Endothelial cell of umbilical vein (primary cell): ENCODE measurements around the gene APOBEC3C.

ENCODE experiments used
- CTCF ChIP-seq, 2 donors: IDR thresholded peaks; 1 replicate in 1 of 2; 2 replicates in 1 of 2; pipeline ENCODE4 v1.5.1; 2011; ENCODE audit warnings: low read length in 2 of 2, mild to moderate bottlenecking in 2 of 2, moderate library complexity in 2 of 2, control low read depth in 1 of 2, inconsistent platforms in 1 of 2, low read depth in 1 of 2; ENCODE audit not compliant: insufficient read depth in 1 of 2; ENCODE audit errors: extremely low read depth in 1 of 2
- EZH2 ChIP-seq: IDR thresholded peaks from 2 replicates; pipeline ENCODE4 v1.6.1; 2012; ENCODE audit warnings: borderline replicate concordance, low read depth, mild to moderate bottlenecking, moderate library complexity, low read length, inconsistent platforms; ENCODE audit not compliant: severe bottlenecking
- FOS ChIP-seq: IDR thresholded peaks from 2 replicates; pipeline ENCODE4 v1.6.1; 2011; ENCODE audit warnings: mild to moderate bottlenecking, low read length, moderate library complexity, borderline replicate concordance; ENCODE audit not compliant: insufficient read depth
- GATA2 ChIP-seq: IDR thresholded peaks from 2 replicates; pipeline ENCODE4 v1.7.0; 2011; ENCODE audit warnings: low read depth, mild to moderate bottlenecking, moderate library complexity, mixed read lengths, low read length; ENCODE audit not compliant: insufficient read length, insufficient read depth
- JUN ChIP-seq: IDR thresholded peaks from 2 replicates; pipeline ENCODE4 v1.6.1; 2011; ENCODE audit warnings: borderline replicate concordance, low read depth; ENCODE audit not compliant: insufficient read length, insufficient read depth
- MYC ChIP-seq: IDR thresholded peaks from one replicate; pipeline ENCODE4 v1.6.1; 2011; ENCODE audit warnings: mild to moderate bottlenecking, low read depth, low read length
- POLR2A ChIP-seq: IDR thresholded peaks from 2 replicates; pipeline ENCODE4 v1.6.1; 2012; ENCODE audit warnings: low read depth, mild to moderate bottlenecking, control low read depth, low read length
- POLR2AphosphoS5 ChIP-seq: IDR thresholded peaks from 2 replicates; pipeline ENCODE4 v1.6.1; 2012; ENCODE audit warnings: low read depth, mild to moderate bottlenecking, control low read depth, low read length, moderate library complexity; ENCODE audit not compliant: insufficient read depth
- TF ChIP-seq, protein P1 (sequence below): IDR thresholded peaks from 2 replicates; pipeline ENCODE4 v1.6.1; 2011; ENCODE audit not compliant: insufficient read depth, insufficient read length

DNA sequence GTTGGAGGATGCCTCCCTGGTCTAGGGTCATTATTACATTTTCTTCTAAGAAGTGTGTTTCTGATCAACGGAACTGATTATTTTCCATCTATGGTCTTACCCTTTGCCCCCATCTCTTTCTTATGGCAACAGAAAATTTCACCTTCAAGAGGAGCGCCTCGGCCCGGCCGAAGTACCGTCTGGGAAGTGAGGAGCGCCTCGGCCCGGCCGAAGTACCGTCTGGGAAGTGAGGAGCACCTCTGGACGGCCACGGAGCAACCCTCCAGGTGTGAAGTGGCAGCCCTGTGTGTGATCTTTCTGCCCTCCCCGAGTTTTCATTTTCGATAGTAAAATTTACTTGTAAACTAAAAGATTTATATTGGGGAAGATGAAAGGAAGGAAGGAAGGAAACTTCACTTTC is 3.1 kb upstream of the APOBEC3C start:
- TF ChIP-seq CTCF (IDR thresholded peaks at IDR 0.05; ENCODE audit: extremely low read depth in 1 of 2, insufficient read depth in 1 of 2, low read depth in 1 of 2, low read length in 2 of 2) = no peak
- TF ChIP-seq POLR2A = no peak
- no peak for TF ChIP-seq POLR2AphosphoS5
- no peak for TF ChIP-seq EZH2
- TF ChIP-seq, protein P1, sequence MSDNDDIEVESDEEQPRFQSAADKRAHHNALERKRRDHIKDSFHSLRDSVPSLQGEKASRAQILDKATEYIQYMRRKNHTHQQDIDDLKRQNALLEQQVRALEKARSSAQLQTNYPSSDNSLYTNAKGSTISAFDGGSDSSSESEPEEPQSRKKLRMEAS = no peak
- no peak for TF ChIP-seq GATA2
- TF ChIP-seq MYC = no peak
- no peak for TF ChIP-seq JUN
- TF ChIP-seq FOS = no peak
